Transverse colon (tissue), 3 donors: ENCODE data around the gene CXCR6.

Source experiments
- EP300 ChIP-seq: sonication (generic); formaldehyde crosslinking; IDR thresholded peaks from one replicate; pipeline ENCODE4 v1.6.1; 2017; ENCODE audit warnings: antibody characterized with exemption, low read depth
- POLR2A ChIP-seq: fragments of 450-650 bp; IDR thresholded peaks from one replicate; pipeline ENCODE4 v1.6.1; 2016; ENCODE audit warnings: antibody characterized with exemption, mild to moderate bottlenecking, moderate library complexity
- TF ChIP-seq, protein P1 (sequence below), 5 experiments: fragments of 200-600 bp in 3 of 5; fragments of 450-650 bp in 2 of 5; sonication (generic) in 3 of 5; IDR thresholded peaks; 1 replicate in 2 of 5; 2 replicates in 3 of 5; pipeline ENCODE4 v1.5.1; 2016 to 2017; ENCODE audit warnings: antibody characterized with exemption in 5 of 5, inconsistent platforms in 3 of 5, mild to moderate bottlenecking in 2 of 5, moderate library complexity in 1 of 5

DNA sequence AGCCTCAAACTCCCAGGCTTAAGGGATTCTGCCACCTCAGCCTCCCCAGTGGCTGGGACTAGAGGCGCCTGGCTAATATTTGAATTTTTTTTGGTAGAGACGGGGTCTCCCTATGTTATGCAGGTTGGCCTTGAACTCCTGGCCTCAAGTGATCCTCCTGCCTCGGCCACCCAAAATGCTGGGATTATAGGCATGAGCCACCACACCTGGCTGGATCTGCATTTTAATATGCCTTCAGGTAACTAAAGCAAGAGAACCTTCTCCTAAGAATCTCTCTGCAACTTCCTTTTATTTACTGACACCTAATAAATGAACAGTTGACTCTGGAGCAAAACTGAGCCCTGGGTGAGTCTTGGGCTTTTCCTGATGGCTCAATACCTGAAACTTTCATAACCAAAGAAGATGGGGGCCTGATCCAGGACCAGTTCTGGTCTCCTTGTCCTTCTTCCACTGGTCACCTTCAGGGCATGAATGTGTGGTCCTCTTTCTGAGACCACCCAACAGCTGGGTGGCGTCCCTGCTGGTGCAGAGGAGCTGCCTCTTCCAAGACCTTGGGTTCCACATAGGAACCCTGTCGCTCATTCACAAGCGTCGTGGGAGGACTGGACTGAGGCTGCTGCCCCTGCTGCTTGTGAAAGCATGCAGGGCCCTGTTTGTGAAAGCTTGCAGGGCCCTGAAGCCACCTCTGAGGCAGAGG is 28.8 kb upstream of the CXCR6 start:
- no peak for TF ChIP-seq POLR2A
- TF ChIP-seq, protein P1, sequence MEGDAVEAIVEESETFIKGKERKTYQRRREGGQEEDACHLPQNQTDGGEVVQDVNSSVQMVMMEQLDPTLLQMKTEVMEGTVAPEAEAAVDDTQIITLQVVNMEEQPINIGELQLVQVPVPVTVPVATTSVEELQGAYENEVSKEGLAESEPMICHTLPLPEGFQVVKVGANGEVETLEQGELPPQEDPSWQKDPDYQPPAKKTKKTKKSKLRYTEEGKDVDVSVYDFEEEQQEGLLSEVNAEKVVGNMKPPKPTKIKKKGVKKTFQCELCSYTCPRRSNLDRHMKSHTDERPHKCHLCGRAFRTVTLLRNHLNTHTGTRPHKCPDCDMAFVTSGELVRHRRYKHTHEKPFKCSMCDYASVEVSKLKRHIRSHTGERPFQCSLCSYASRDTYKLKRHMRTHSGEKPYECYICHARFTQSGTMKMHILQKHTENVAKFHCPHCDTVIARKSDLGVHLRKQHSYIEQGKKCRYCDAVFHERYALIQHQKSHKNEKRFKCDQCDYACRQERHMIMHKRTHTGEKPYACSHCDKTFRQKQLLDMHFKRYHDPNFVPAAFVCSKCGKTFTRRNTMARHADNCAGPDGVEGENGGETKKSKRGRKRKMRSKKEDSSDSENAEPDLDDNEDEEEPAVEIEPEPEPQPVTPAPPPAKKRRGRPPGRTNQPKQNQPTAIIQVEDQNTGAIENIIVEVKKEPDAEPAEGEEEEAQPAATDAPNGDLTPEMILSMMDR (IDR thresholded peaks at IDR 0.05) = no peak
- TF ChIP-seq EP300 = no peak
